Activated naive CD4-positive, alpha-beta T cell treated with anti-CD3 and anti-CD28 coated beads, Interleukin-2, amount 10 ng/mL, durations not matched to agents 7 days and 5 days (primary cell): ENCODE results near the gene KIF23.
A peak's percentile ranks its signal among the peaks of the same experiment; 100 is the strongest.
"Not testable (repeated sequence)": the region's sequence is repeated elsewhere in the genome, so short reads cannot be mapped to it uniquely, and the experiment has no call there.

Experiments used
- CTCF ChIA-PET: fragments of 350-600 bp; sonication (Branson Sonifier 250); formaldehyde crosslinking; loops from one replicate; lab custom pipeline; 2021; ENCODE audit warnings: antibody characterized with exemption; lab: Charles Lee
- DNase-seq: peaks from one replicate; pipeline ENCODE4 v3.0.0-alpha.2; 2020
- H3K27ac Mint-ChIP-seq: one replicate; pipeline ENCODE4 v1.8.0; 2021; ENCODE audit warnings: mild to moderate bottlenecking, moderate library complexity, mixed read lengths
- H3K27me3 Mint-ChIP-seq: one replicate; pipeline ENCODE4 v1.8.0; 2021; ENCODE audit warnings: mild to moderate bottlenecking, mixed read lengths
- H3K36me3 Mint-ChIP-seq: one replicate; pipeline ENCODE4 v1.8.0; 2021; ENCODE audit warnings: mixed read lengths
- H3K4me1 Mint-ChIP-seq: one replicate; pipeline ENCODE4 v1.8.0; 2021; ENCODE audit warnings: mixed read lengths
- H3K4me3 Mint-ChIP-seq: one replicate; pipeline ENCODE4 v1.8.0; 2021; ENCODE audit warnings: mild to moderate bottlenecking, moderate library complexity, mixed read lengths
- H3K9me3 Mint-ChIP-seq: one replicate; pipeline ENCODE4 v1.8.0; 2021; ENCODE audit warnings: mixed read lengths

Gene KIF23

GRCh38 chr15:69434679-69435078 is 20.5 kb downstream of the KIF23 start:
- Mint-ChIP-seq H3K27me3 (no peaks in the 10 kb centered on the region), H3K4me3 (no peak overlapping the region), H3K36me3 (peaks cover 72% of the 10 kb centered on the region), H3K27ac (no peak overlapping the region), H3K9me3 (no peaks in the 10 kb centered on the region), H3K4me1 (no peaks in the 10 kb centered on the region)
- CTCF ChIA-PET: no interaction called here
- no peak for DNase-seq

- peaks cover 72% of the 10 kb centered on the region for H3K36me3 Mint-ChIP-seq
- CTCF ChIA-PET: no interaction called here
- no peaks in the 10 kb centered on the region for H3K9me3 Mint-ChIP-seq
- H3K27ac Mint-ChIP-seq: no peak overlapping the region
- no peak overlapping the region for H3K4me3 Mint-ChIP-seq
- DNase-seq: no peak
- no peaks in the 10 kb centered on the region for H3K4me1 Mint-ChIP-seq
- no peaks in the 10 kb centered on the region for H3K27me3 Mint-ChIP-seq
These were observed 21.8 kb downstream of the KIF23 start for GRCh38 chr15:69435985-69436384.

GRCh38 chr15:69436951-69437350 is 22.8 kb downstream of the KIF23 start:
- Mint-ChIP-seq H3K4me1 (no peaks in the 10 kb centered on the region), H3K9me3 (no peaks in the 10 kb centered on the region), H3K27ac (peak overlapping the region; percentile 11), H3K4me3 (no peak overlapping the region), H3K36me3 (peaks cover 70% of the 10 kb centered on the region), H3K27me3 (no peaks in the 10 kb centered on the region)
- CTCF ChIA-PET: no interaction called here
- DNase-seq: no peak

DNA sequence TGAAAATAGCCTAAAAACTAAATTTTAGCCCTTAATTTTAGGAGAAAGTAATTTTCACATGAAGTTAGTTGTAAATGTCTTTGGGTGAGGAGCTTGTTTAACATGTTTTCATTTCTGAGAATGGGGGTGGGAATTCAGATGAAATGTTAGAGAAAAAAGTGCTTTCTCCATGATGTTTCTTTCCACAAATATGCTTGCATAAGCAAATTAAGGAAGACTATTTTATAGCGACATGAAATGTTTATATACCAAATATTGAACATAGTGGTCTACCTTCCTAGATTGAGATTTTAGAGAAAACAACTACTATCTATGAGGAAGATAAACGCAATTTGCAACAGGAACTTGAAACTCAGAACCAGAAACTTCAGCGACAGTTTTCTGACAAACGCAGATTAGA is 25.5 kb downstream of the KIF23 start:
- Mint-ChIP-seq H3K9me3 (no peaks in the 10 kb centered on the region), H3K36me3 (peaks cover 71% of the 10 kb centered on the region), H3K4me1 (peaks cover 16% of the 10 kb centered on the region), H3K4me3 (no peak overlapping the region), H3K27me3 (no peaks in the 10 kb centered on the region), H3K27ac (no peak overlapping the region)
- no peak for DNase-seq
- CTCF ChIA-PET: interaction anchor here (1.1 kb wide), 1 partner anchor 23 kb away, joined by 5 read pairs; no protein-coding TSS in a partner anchor

GRCh38 chr15:69443032-69443611 is 29.0 kb downstream of the KIF23 start:
- Mint-ChIP-seq H3K27ac (peak overlapping the region; percentile 84), H3K36me3 (peaks cover 72% of the 10 kb centered on the region), H3K9me3 (no peaks in the 10 kb centered on the region), H3K27me3 (no peaks in the 10 kb centered on the region), H3K4me3 (no peak overlapping the region), H3K4me1 (peaks cover 16% of the 10 kb centered on the region)
- CTCF ChIA-PET: interaction anchor here (0.7 kb wide), 1 partner anchor 20 kb away, joined by 3 read pairs; no protein-coding TSS in a partner anchor
- no peak for DNase-seq

- DNase-seq: no peak
- Mint-ChIP-seq H3K27me3 (no peaks in the 10 kb centered on the region), H3K4me1 (peaks cover 16% of the 10 kb centered on the region), H3K27ac (no peak overlapping the region), H3K4me3 (no peak overlapping the region), H3K9me3 (no peaks in the 10 kb centered on the region), H3K36me3 (peaks cover 69% of the 10 kb centered on the region)
- CTCF ChIA-PET: interaction anchor here (0.7 to 1.0 kb wide), 2 partner anchors 18 to 25 kb away, joined by 3 to 5 read pairs; no protein-coding TSS in a partner anchor
These were observed 30.5 kb downstream of the KIF23 start for GRCh38 chr15:69444686-69445085.

- Mint-ChIP-seq H3K27me3 (no peaks in the 10 kb centered on the region), H3K4me3 (no peak overlapping the region), H3K27ac (no peak overlapping the region), H3K36me3 (peaks cover 51% of the 10 kb centered on the region), H3K9me3 (no peaks in the 10 kb centered on the region), H3K4me1 (peaks cover 21% of the 10 kb centered on the region)
- CTCF ChIA-PET: no interaction called here
- DNase-seq: no peak
These were observed 32.8 kb downstream of the KIF23 start for GRCh38 chr15:69446953-69447352.

DNA sequence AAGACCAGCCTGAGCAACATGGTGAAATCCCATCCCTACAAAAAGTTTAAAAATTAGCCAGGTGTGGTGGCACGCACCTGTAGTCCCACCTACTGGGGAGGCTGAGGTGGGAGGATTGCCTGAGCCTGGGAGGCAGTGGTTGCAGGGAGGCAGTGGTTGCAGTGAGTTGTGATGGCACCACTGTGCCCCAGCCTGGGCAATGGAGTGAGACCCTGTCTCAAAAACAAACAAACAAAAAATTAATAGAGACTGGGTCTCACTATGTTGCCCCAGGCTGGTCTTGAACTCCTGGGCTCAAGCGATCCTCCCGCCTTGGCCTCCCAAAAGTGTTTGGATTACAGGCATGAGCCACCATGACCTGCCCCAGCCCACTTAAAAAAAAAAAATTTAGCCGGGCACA is 36.1 kb downstream of the KIF23 start:
- DNase-seq, H3K4me3 Mint-ChIP-seq, H3K27me3 Mint-ChIP-seq, H3K27ac Mint-ChIP-seq, CTCF ChIA-PET, H3K9me3 Mint-ChIP-seq: not testable (repeated sequence)
- peaks cover 52% of the 10 kb centered on the region for H3K36me3 Mint-ChIP-seq
- peaks cover 27% of the 10 kb centered on the region for H3K4me1 Mint-ChIP-seq

GRCh38 chr15:69450968-69451695 is 37.0 kb downstream of the KIF23 start:
- Mint-ChIP-seq H3K36me3 (peaks cover 51% of the 10 kb centered on the region), H3K4me3 (peak overlapping the region; percentile 96), H3K27me3 (no peaks in the 10 kb centered on the region), H3K9me3 (no peaks in the 10 kb centered on the region), H3K4me1 (peaks cover 33% of the 10 kb centered on the region), H3K27ac (peak overlapping the region; percentile 100)
- DNase-seq: no peak
- CTCF ChIA-PET: interaction anchor here (0.7 to 3.8 kb wide), 2 partner anchors 11 to 17 kb away, joined by 3 to 26 read pairs; no protein-coding TSS in a partner anchor

- H3K4me3 Mint-ChIP-seq: peak overlapping the region; percentile 96
- peak overlapping the region; percentile 100 for H3K27ac Mint-ChIP-seq
- CTCF ChIA-PET: interaction anchor here (0.7 to 3.8 kb wide), 2 partner anchors 10 to 16 kb away, joined by 3 to 26 read pairs; no protein-coding TSS in a partner anchor
- H3K36me3 Mint-ChIP-seq: peaks cover 50% of the 10 kb centered on the region
- H3K4me1 Mint-ChIP-seq: peaks cover 36% of the 10 kb centered on the region
- H3K9me3 Mint-ChIP-seq: no peaks in the 10 kb centered on the region
- DNase-seq: peak; percentile 44
- no peaks in the 10 kb centered on the region for H3K27me3 Mint-ChIP-seq
These were observed 38.0 kb downstream of the KIF23 start for GRCh38 chr15:69451951-69452691.

DNA sequence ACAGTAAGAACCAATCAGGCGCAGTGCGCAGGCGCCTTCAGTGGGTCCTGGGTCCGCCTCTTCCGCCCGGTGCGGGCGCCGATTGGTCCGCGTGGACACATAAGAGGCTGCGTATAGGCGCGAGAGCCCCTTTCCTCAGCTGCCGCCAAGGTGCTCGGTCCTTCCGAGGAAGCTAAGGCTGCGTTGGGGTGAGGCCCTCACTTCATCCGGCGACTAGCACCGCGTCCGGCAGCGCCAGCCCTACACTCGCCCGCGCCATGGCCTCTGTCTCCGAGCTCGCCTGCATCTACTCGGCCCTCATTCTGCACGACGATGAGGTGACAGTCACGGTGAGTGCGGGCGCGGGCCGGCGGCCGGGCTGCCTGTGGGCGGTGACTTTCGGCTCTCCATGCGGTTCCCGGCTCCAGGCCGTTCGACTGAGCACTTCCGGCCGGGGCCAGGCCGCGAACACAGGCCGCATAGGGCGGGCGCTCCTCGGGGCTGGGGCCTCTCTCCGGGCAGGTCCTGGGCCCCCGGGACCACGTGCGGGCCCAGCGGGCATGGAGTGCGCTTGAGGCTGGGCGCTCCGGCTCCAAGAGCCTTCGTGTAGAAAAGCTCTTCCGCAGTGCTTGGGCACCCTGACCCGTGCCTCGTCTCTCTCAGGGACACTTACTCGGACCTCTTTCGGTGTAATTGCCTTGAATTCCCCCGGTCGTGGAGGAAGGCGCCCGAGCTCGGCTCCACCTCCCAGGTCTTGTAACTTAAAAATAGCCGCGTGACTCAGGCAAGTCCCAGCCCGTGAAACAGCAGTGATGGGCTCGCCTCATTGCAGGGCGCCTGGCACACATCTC is 38.8 kb downstream of the KIF23 start, which contains the start of gene RPLP1:
TSS of gene RPLP1 (plus strand) at position 127 of the 830 bp plus-strand sequence. CDS start at position 258, 131 bp downstream.
- CTCF ChIA-PET: interaction anchor here (1.0 to 3.8 kb wide), 3 partner anchors 10 to 21 kb away, joined by 3 to 26 read pairs (median 7); no protein-coding TSS in a partner anchor
- no peaks in the 10 kb centered on the region for H3K27me3 Mint-ChIP-seq
- H3K27ac Mint-ChIP-seq: peak within 1 kb of the TSS; percentile 100
- H3K4me1 Mint-ChIP-seq: peaks cover 36% of the 10 kb centered on the region
- H3K9me3 Mint-ChIP-seq: no peaks in the 10 kb centered on the region
- peak; percentile 96 for DNase-seq
- H3K4me3 Mint-ChIP-seq: peak within 1 kb of the TSS; percentile 96
- H3K36me3 Mint-ChIP-seq: peaks cover 49% of the 10 kb centered on the region

DNA sequence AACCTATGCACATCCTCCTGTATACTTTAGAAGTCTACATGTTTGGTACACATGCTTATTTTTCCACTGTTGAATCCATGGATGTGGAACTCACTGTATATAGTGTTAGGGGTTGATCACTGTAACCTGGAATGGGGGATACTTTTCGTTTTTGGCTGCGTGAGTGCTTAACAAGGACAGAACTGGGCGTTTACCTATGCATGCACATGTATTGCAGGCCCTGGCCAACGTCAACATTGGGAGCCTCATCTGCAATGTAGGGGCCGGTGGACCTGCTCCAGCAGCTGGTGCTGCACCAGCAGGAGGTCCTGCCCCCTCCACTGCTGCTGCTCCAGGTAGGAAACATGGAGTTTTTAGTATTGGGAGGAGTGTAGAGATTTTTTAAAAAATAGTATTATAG is 40.8 kb downstream of the KIF23 start:
- Mint-ChIP-seq H3K27me3 (no peaks in the 10 kb centered on the region), H3K4me3 (peak overlapping the region; percentile 96), H3K27ac (peak overlapping the region; percentile 50), H3K36me3 (peaks cover 38% of the 10 kb centered on the region), H3K4me1 (peaks cover 36% of the 10 kb centered on the region), H3K9me3 (no peaks in the 10 kb centered on the region)
- CTCF ChIA-PET: interaction anchor here (2.5 to 3.8 kb wide), 2 partner anchors 8 to 10 kb away, joined by 7 to 26 read pairs; no protein-coding TSS in a partner anchor
- DNase-seq: no peak
